Mucosa of rectum (tissue), 2 donors: ENCODE measurements around the gene STRN4.
"Not testable (repeated sequence)": the region's sequence is repeated elsewhere in the genome, so short reads cannot be mapped to it uniquely, and the experiment has no call there.

Source experiments
- H3K27ac ChIP-seq, 2 donors: one replicate each; pipeline ENCODE4 v1.7.0; 2013; ENCODE audit warnings: inconsistent platforms in 2 of 2, low read depth in 2 of 2, low read length in 2 of 2
- H3K27me3 ChIP-seq, 2 donors: one replicate each; pipeline ENCODE4 v1.7.0; 2013; ENCODE audit warnings: low read length in 2 of 2; ENCODE audit not compliant: control insufficient read depth in 2 of 2, insufficient read depth in 2 of 2
- H3K36me3 ChIP-seq, 2 donors: one replicate each; pipeline ENCODE4 v1.7.0; 2013; ENCODE audit warnings: low read length in 2 of 2; ENCODE audit not compliant: control insufficient read depth in 2 of 2, insufficient read depth in 2 of 2
- H3K4me1 ChIP-seq, 2 donors: one replicate each; pipeline ENCODE4 v1.7.0; 2013; ENCODE audit warnings: low read length in 2 of 2, mild to moderate bottlenecking in 1 of 2; ENCODE audit not compliant: control insufficient read depth in 2 of 2, insufficient read depth in 2 of 2
- H3K4me3 ChIP-seq, 2 donors: one replicate each; pipeline ENCODE4 v1.7.0; 2013; ENCODE audit warnings: low read length in 2 of 2
- H3K9ac ChIP-seq, 2 donors: one replicate each; pipeline ENCODE4 v1.7.0; 2013; ENCODE audit warnings: low read length in 2 of 2, low read depth in 1 of 2, mild to moderate bottlenecking in 1 of 2
- H3K9me3 ChIP-seq, 2 donors: one replicate each; pipeline ENCODE4 v1.7.0; 2013; ENCODE audit warnings: low read length in 2 of 2; ENCODE audit not compliant: control insufficient read depth in 2 of 2
- donor health status: healthy.
- donor health status: Normal muscosa, but diverticular disease.

Gene STRN4

DNA sequence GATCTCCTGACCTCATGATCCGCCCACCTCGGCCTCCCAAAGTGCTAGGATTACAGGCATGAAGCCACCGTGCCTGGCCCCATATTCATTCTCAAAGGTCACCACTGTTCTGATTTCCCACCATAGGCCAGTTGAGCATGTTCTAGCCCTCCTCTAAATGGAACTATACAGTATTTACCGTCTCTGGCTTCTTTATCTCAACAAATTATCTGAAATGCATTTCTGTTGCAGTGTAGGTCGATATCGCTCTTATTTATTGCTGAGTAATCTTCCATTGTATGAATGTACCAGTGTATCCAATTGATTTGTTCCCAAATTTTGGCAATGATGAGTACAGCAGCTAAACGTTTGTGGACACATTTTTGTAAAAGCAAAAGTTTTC is 26.8 kb upstream of the STRN4 start:
- Histone ChIP-seq H3K4me3 (no peak overlapping the region), H3K27me3 (no peaks in the 10 kb centered on the region), H3K9me3 (no peaks in the 10 kb centered on the region), H3K27ac (no peak overlapping the region), H3K36me3 (peaks cover 25 to 27% of the 10 kb centered on the region in 2 donors), H3K4me1 (peaks cover 6 to 24% of the 10 kb centered on the region in 2 donors), H3K9ac (no peak overlapping the region)

DNA sequence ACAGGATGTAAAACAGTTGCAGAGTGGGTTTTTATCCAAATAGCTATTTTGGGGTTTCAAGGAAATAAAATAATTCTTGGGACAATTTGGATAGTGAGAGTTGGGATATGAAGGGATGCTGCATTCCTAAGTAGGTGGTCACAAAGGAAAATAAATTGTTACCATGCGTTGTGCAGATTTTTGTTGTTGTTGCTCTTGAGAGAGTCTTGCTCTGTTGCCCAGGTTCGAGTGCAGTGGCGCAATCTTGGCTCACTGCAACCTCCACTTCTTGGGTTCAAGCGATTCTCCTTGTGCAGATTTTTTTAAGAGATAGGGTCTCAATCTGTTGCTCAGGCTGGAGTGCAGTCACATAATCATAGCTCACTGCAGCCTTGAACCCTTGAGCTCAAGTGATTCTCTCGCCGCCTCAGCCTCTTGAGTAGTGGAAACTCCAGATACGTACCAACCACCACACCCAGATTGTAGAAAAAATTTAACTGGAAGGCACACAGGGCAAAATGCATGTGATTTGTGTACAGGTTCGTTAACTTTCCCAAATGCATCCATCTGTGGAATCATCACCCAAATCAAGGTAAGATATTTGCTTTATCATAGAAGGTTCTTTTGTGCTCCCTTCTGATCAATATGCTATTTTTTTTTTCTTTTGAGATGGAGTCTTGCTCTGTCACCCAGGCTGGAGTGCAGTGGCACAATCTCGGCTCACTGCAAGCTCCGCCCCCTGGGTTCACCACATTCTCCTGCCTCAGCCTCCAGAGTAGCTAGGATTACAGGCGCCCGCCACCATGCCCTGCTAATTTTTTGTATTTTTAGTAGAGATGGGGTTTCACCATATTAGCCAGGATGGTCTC is 26.1 kb upstream of the STRN4 start:
- H3K27me3 ChIP-seq: no peaks in the 10 kb centered on the region
- no peaks in the 10 kb centered on the region for H3K9me3 ChIP-seq
- peaks cover 6 to 25% of the 10 kb centered on the region in 2 donors for H3K4me1 ChIP-seq
- H3K9ac ChIP-seq: no peak overlapping the region
- H3K27ac ChIP-seq: no peak overlapping the region
- H3K4me3 ChIP-seq: no peak overlapping the region
- H3K36me3 ChIP-seq: peaks cover 21 to 23% of the 10 kb centered on the region in 2 donors

DNA sequence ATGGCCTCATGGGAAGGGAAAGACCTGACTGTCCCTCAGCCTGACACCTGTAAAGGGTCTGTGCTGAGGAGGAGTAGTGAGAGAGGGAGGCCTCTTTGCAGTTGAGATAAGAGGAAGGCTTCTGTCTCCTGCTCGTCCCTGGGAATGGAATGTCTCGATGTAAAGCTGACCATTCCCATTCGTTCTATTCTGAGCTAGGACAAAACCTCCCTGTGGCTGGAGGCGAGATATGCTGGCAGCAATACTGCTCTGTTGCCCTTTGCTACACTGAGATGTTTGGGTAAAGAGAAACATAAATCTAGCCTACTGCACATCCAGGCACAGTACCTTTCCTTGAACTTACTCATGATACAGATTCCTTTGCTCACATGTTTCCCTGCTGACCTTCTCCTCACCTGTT is 22.5 kb upstream of the STRN4 start:
- peak overlapping the region; percentile 59 to 83 for H3K27ac ChIP-seq
- H3K9me3 ChIP-seq, H3K4me3 ChIP-seq, H3K27me3 ChIP-seq, H3K36me3 ChIP-seq: not testable (repeated sequence)
- H3K9ac ChIP-seq: peak overlapping the region in 1 of 2 donors; percentile 43
- H3K4me1 ChIP-seq: peaks cover 8 to 46% of the 10 kb centered on the region in 2 donors

DNA sequence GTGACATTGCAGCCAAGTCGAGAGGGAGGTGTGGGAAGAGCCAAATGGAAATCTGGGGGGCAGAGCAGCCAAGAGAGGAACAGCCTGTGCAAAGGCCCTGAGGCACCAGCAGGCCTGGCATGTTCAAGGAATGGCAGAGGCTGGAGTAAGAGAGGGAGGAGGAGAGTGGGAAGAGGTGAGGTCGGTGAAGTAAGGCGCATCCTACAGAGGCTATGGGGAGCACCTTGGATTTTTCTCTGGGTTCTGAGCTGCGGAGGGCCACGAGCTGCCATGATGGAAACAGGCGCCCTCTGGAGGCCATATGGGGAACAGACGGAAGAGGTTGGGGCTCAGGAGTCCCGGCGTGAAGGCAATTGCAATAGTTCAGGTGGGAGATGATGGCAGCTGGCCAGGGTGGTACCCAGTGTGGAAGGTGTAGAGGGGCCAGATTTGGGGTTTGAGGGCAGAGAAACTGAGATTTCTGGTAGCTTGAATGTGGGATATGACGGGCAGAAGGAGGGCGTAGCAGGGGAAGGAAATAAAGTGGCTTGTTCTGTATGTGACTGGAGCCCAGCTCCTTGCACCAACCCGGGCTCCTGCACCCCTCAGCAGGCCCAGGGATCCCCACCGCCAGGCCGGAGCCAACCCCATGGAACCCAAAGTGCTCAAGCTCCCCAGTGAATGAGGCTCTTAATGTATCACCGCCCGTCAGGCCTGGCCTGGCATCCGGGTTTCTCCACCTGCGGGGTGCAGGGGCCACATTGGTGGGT is 20.5 kb upstream of the STRN4 start:
- Histone ChIP-seq H3K27ac (peak overlapping the region in 1 of 2 donors; percentile 22), H3K4me3 (no peak overlapping the region), H3K27me3 (no peaks in the 10 kb centered on the region), H3K4me1 (peaks cover 9 to 47% of the 10 kb centered on the region in 2 donors), H3K9me3 (no peaks in the 10 kb centered on the region), H3K36me3 (no peaks in the 10 kb centered on the region), H3K9ac (no peak overlapping the region)

DNA sequence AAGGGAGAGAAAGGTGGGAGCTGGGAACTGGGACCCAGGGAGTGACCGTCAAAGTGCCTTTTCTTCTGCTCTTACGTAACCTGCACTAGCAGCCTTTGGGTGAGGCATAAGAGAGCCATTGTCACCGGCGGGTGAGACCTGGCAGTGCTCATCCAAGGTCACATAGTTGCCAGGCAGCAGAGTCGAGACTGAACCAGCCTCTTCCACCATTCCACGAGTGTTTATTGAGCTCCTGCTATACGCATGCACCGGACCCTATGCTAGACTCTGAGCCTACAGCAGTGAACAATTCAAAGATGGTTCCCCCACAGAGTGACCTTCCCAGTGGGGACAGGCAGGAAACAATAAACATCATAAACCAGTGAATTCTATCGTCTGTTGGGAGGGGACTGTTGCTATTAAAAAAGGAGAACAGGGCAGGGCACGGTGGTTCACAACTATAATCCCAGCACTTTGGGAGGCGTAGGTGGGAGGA is 18.6 kb upstream of the STRN4 start:
- Histone ChIP-seq H3K4me3 (peak overlapping the region in 1 of 2 donors; percentile 15), H3K4me1 (peaks cover 6 to 42% of the 10 kb centered on the region in 2 donors), H3K36me3 (no peaks in the 10 kb centered on the region), H3K9me3 (no peaks in the 10 kb centered on the region), H3K27me3 (no peaks in the 10 kb centered on the region), H3K27ac (peak overlapping the region; percentile 91 to 97), H3K9ac (peak overlapping the region; percentile 24 to 62)

DNA sequence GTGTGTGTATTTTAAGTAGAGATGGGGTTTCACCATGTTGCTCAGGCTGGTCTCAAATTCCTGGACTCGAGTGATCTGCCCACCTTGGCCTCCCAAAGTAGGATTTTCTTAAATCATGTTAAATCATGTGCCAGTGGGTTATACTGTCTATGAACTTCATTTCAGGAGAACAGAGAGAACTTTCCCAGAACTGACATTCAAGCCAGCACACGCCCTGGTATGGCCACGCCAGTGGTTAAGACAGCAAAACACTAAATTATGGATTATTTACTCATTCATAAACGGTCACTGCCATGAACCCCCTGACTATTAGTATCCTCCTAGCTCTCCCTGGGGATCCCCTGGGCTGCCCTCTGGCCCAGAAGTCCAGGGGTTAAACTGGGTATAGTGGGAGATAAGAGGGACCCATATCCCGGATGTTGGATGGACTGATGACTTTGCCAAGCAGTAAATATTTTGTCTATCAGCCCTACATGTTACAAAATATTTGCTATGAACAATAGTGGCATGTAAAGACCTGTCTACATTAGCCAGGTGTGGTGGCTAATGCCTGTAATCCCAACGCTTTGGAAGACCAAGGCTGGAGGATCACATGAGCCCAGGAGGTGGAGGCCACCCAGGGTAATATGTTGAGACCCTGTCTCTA is 16.1 kb upstream of the STRN4 start:
- no peak overlapping the region for H3K4me3 ChIP-seq
- H3K27me3 ChIP-seq: no peaks in the 10 kb centered on the region
- peaks cover 6 to 29% of the 10 kb centered on the region in 2 donors for H3K4me1 ChIP-seq
- no peaks in the 10 kb centered on the region for H3K9me3 ChIP-seq
- no peak overlapping the region for H3K27ac ChIP-seq
- H3K36me3 ChIP-seq: no peaks in the 10 kb centered on the region
- no peak overlapping the region for H3K9ac ChIP-seq

DNA sequence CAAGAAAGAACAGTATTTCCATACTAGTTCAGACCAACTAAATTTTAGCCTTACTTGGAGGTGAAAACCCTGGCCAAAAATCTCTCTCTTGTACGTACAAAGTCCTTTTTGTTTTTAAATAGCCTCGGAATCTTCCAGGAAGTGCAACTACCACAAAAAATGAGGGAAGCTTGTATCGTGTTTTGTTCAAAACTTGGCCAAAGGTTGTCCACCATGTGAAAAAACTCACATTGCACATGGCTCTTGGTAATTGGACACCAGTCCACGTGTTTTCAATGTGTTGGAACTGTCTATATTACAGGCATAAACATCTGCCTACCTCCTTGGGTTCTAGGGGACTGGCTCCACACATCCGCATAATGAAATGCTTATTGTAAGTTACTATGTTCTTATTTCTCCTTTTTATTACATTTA is 15.2 kb upstream of the STRN4 start:
- Histone ChIP-seq H3K4me1 (peaks cover 6 to 24% of the 10 kb centered on the region in 2 donors), H3K4me3 (no peak overlapping the region), H3K27ac (no peak overlapping the region), H3K36me3 (peaks cover 0 to 7% of the 10 kb centered on the region in 2 donors), H3K27me3 (no peaks in the 10 kb centered on the region), H3K9me3 (no peaks in the 10 kb centered on the region), H3K9ac (no peak overlapping the region)

DNA sequence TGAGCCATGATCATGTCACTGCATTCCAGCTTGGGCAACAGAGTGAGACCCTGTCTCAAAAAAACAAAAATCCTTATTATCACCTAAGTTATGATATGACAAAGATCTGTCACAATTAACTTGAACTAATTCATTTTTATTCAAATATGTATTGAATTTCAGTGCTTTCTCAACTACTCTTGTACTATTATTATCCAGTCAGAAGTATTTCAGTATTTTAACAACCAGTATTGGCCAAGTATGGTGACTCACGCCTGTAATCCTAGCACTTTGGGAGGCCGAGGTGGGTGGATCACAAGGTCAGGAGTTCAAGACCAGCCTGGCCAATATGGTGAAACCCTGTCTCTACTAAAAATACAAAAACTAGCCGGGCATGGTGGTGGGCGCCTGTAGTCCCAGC is 14.6 kb upstream of the STRN4 start:
- not testable (repeated sequence) for H3K9ac ChIP-seq, H3K4me3 ChIP-seq, H3K9me3 ChIP-seq, H3K36me3 ChIP-seq, H3K27ac ChIP-seq, H3K27me3 ChIP-seq
- peaks cover 6 to 24% of the 10 kb centered on the region in 2 donors for H3K4me1 ChIP-seq

DNA sequence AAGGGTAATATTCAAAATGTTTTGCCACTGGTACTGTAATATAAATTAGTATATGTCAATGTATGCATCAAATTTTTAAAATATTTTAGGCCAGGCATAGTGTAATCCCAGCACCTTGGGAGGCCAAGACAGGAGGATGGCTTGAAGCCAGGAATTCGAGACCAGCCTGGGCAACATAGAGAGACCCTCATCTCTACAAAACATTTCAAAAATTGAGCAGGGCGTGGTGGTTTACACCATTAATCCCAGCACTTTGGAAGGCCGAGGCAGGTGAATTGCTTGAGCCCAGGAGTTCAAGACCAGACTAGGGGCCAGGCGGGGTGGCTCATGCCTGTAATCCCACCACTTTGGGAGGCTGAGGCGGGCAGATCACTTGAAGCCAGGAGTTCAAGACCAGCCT is 14.1 kb upstream of the STRN4 start:
- Histone ChIP-seq H3K27me3 (no peaks in the 10 kb centered on the region), H3K27ac (no peak overlapping the region), H3K4me3 (no peak overlapping the region), H3K4me1 (peaks cover 6 to 18% of the 10 kb centered on the region in 2 donors), H3K36me3 (peaks cover 0 to 8% of the 10 kb centered on the region in 2 donors), H3K9ac (no peak overlapping the region), H3K9me3 (no peaks in the 10 kb centered on the region)
